GM23248 (cell line): ENCODE measurements around the gene PDIA6. TPM values are rescaled to one million over a fixed set of nuclear protein-coding genes. Genes with fewer than 3 reads are reported as not detected.

Source experiments
- DNase-seq: peaks from one replicate; pipeline ENCODE4 v3.0.0-alpha.2; 2015
- H2AFZ ChIP-seq: fragments of 200-600 bp; sonication (generic); 2 replicates; pipeline ENCODE4 v1.6.1; 2016; ENCODE audit warnings: antibody characterized with exemption
- H3F3A ChIP-seq: fragments of 200-600 bp; sonication (generic); 2 replicates; pipeline ENCODE4 v1.6.1; 2016; ENCODE audit warnings: mild to moderate bottlenecking, antibody characterized with exemption, mixed run types; ENCODE audit not compliant: insufficient read depth
- H3K27ac ChIP-seq: fragments of 200-600 bp; sonication (generic); 2 replicates; pipeline ENCODE4 v1.5.1; 2016; ENCODE audit warnings: mild to moderate bottlenecking
- H3K27me3 ChIP-seq: fragments of 200-600 bp; sonication (generic); replicated peaks from 2 replicates; pipeline ENCODE4 v1.6.1; 2016; ENCODE audit warnings: mild to moderate bottlenecking; ENCODE audit not compliant: insufficient read depth
- H3K36me3 ChIP-seq: fragments of 200-600 bp; sonication (generic); 2 replicates; pipeline ENCODE4 v1.6.1; 2016; ENCODE audit warnings: low read depth, mild to moderate bottlenecking
- H3K4me1 ChIP-seq: fragments of 200-600 bp; sonication (generic); 2 replicates; pipeline ENCODE4 v1.6.1; 2016; ENCODE audit warnings: mild to moderate bottlenecking; ENCODE audit not compliant: insufficient read depth
- H3K4me2 ChIP-seq: fragments of 200-600 bp; sonication (generic); one replicate; pipeline ENCODE4 v1.6.1; 2016; ENCODE audit warnings: mild to moderate bottlenecking; ENCODE audit not compliant: unreplicated experiment
- H3K4me3 ChIP-seq: fragments of 200-600 bp; sonication (generic); 2 replicates; pipeline ENCODE4 v1.5.1; 2016; ENCODE audit warnings: mild to moderate bottlenecking
- H3K79me2 ChIP-seq: fragments of 200-600 bp; sonication (generic); 2 replicates; pipeline ENCODE4 v1.6.1; 2016; ENCODE audit warnings: mild to moderate bottlenecking; ENCODE audit not compliant: insufficient read depth
- H3K9ac ChIP-seq: fragments of 200-600 bp; sonication (generic); 2 replicates; pipeline ENCODE4 v1.6.1; 2016; ENCODE audit warnings: mild to moderate bottlenecking
- H3K9me2 ChIP-seq: fragments of 200-600 bp; sonication (generic); 2 replicates; pipeline ENCODE4 v1.6.1; 2016; ENCODE audit warnings: mixed run types, mild to moderate bottlenecking, moderate library complexity; ENCODE audit not compliant: insufficient read depth
- H3K9me3 ChIP-seq: fragments of 200-600 bp; sonication (generic); one replicate; pipeline ENCODE4 v1.6.1; 2017; ENCODE audit warnings: low read depth
- H4K20me1 ChIP-seq: fragments of 200-600 bp; sonication (generic); 2 replicates; pipeline ENCODE4 v1.6.0; 2016; ENCODE audit not compliant: insufficient read depth
- EZH2 ChIP-seq: fragments of 200-600 bp; sonication (generic); IDR thresholded peaks from 2 replicates; pipeline ENCODE4 v1.6.1; 2018; ENCODE audit warnings: antibody characterized with exemption, mild to moderate bottlenecking; ENCODE audit not compliant: insufficient read depth, poor library complexity, severe bottlenecking
- EZH2phosphoT487 ChIP-seq: fragments of 200-600 bp; sonication (generic); IDR thresholded peaks from 2 replicates; pipeline ENCODE4 v1.6.1; 2018; ENCODE audit warnings: antibody characterized with exemption, moderate library complexity, mild to moderate bottlenecking, low read depth; ENCODE audit not compliant: insufficient read depth
- WGBS, 2 experiments: methylation state at CpG; one replicate each; pipeline ENCODE4 v1.1.6; 2015 to 2017; ENCODE audit warnings: low lambda C conversion rate in 2 of 2, low coverage in 1 of 2; ENCODE audit errors: missing lambda C conversion rate in 2 of 2; 5-methylcytosine and 5-hydroxymethylcytosine counted together
- in situ Hi-C: fragments of 300-500 bp; cut with MboI; formaldehyde crosslinking; loops from 2 replicates; pipeline ENCODE4 v1.15.0; 2020
- polyA plus RNA-seq: library from polyadenylated mRNA; unstranded; fragments of >200 nt; fragmentation: Nextera tagmentation; extraction: Ambion mirVana; gene quantifications from 2 replicates; pipeline ENCODE4 v1.2.1, GENCODE V29; 2016
- total RNA-seq: library from RNA; depleted of rRNA; stranded (reverse); fragments of >200 nt; shearing (Covaris generic); gene quantifications from 2 replicates; pipeline ENCODE4 v1.2.3, GENCODE V29; 2014

The PDIA6 gene
- total and polyA plus RNA-seq, 2 experiments from 2014 or later: 363 to 502 TPM

- Histone ChIP-seq H2AFZ (no peak overlapping the region), H3K4me2 (no peak overlapping the region), H3K9ac (no peak overlapping the region), H3K79me2 (peaks cover 88% of the 10 kb centered on the region), H3K27ac (no peak overlapping the region), H3K4me3 (no peak overlapping the region), H3K9me3 (no peaks in the 10 kb centered on the region), H4K20me1 (no peaks in the 10 kb centered on the region; the same call in 1 of the 2 replicates), H3F3A (no peaks in the 10 kb centered on the region), H3K4me1 (no peaks in the 10 kb centered on the region), H3K36me3 (peaks cover 39% of the 10 kb centered on the region), H3K9me2 (no peaks in the 10 kb centered on the region), H3K27me3 (no peaks in the 10 kb centered on the region)
- no peak for TF ChIP-seq EZH2
- no peak for TF ChIP-seq EZH2phosphoT487
- in situ Hi-C loops: no loop called here
- no peak for DNase-seq
- WGBS, 2 experiments: 97 to 98% methylated on average over 4 of the region's 4 CpGs
Observed at GRCh38 chr2:10800163-10800562, 12.4 kb downstream of the PDIA6 start.

GRCh38 chr2:10798783-10799182 lies 13.8 kb downstream of the PDIA6 start:
- WGBS, 2 experiments: 80 to 81% methylated on average over 8 of the region's 8 CpGs
- Histone ChIP-seq H2AFZ (no peak overlapping the region), H3K9me2 (no peaks in the 10 kb centered on the region), H3K9ac (no peak overlapping the region), H4K20me1 (no peaks in the 10 kb centered on the region; the same call in 1 of the 2 replicates), H3K9me3 (no peaks in the 10 kb centered on the region), H3F3A (no peaks in the 10 kb centered on the region), H3K4me1 (no peaks in the 10 kb centered on the region), H3K36me3 (peaks cover 44% of the 10 kb centered on the region), H3K79me2 (peaks cover 94% of the 10 kb centered on the region), H3K27me3 (no peaks in the 10 kb centered on the region), H3K4me2 (no peak overlapping the region), H3K27ac (no peak overlapping the region), H3K4me3 (no peak overlapping the region)
- in situ Hi-C loops: no loop called here
- no peak for DNase-seq
- TF ChIP-seq EZH2: no peak
- TF ChIP-seq EZH2phosphoT487: no peak

DNA sequence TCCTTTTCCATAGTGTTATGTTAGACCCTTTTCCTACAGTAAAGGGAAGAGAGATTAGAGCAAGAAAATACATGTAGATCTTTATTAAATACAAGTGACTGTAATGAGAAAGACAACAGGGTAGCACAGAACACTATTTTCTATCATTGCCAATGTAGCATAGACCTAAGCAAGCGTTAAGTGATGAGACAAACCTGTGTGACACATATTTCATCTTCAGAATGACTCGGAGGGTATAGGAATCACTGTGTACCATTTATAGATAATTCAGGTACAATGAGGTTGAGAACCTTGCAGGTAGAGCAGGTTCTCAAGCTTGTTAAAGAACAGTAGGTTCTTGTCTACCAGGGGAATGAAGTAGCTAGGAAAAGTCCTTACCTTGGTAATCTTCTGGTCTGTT lies 15.9 kb downstream of the PDIA6 start:
- H3K9me3 ChIP-seq: no peaks in the 10 kb centered on the region
- no peaks in the 10 kb centered on the region for H3K4me1 ChIP-seq
- H3K79me2 ChIP-seq: peaks cover 92% of the 10 kb centered on the region
- no peaks in the 10 kb centered on the region for H3F3A ChIP-seq
- H3K36me3 ChIP-seq: peaks cover 48% of the 10 kb centered on the region
- H4K20me1 ChIP-seq: no peaks in the 10 kb centered on the region; the same call in 1 of the 2 replicates
- in situ Hi-C loops: no loop called here
- H3K27ac ChIP-seq: no peak overlapping the region
- TF ChIP-seq EZH2 (no peak), EZH2phosphoT487 (no peak)
- no peaks in the 10 kb centered on the region for H3K9me2 ChIP-seq
- no peak overlapping the region for H3K4me2 ChIP-seq
- H2AFZ ChIP-seq: no peak overlapping the region
- WGBS, 2 experiments: 96% methylated on average over 2 of the region's 2 CpGs
- no peak for DNase-seq
- no peak overlapping the region for H3K4me3 ChIP-seq
- no peaks in the 10 kb centered on the region for H3K27me3 ChIP-seq
- no peak overlapping the region for H3K9ac ChIP-seq

DNA sequence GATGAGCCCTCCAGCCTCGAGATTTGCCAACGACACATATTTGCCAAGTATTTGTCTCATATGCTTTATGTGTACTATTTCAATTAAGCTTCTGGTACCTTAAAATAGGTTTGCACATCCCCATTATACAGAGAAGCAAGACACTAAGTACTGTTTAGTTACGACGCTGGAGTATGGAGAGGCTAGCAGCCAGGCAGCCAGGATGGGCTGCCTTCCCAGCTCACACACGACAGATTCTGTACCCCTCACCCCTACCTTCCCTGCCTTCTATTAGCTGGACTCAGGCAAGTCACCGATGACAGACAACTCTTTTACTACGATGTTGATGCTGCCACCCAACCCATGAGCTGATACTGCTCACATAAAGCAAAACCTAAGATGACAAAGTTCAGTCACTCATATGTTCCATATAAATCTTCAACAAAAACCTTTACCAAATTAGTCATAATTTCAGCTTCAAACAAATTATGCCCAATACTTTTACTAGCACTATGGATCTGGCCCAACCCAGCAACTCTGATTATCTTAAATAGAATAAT lies 17.0 kb downstream of the PDIA6 start:
- no peak overlapping the region for H3K4me2 ChIP-seq
- TF ChIP-seq EZH2 (no peak), EZH2phosphoT487 (no peak)
- in situ Hi-C loops: no loop called here
- WGBS, 2 experiments: 49 to 51% methylated on average over 7 of the region's 7 CpGs
- no peak overlapping the region for H3K27ac ChIP-seq
- no peak overlapping the region for H3K4me3 ChIP-seq
- H3K9ac ChIP-seq: no peak overlapping the region
- H3K4me1 ChIP-seq: no peaks in the 10 kb centered on the region
- no peaks in the 10 kb centered on the region for H3K27me3 ChIP-seq
- no peaks in the 10 kb centered on the region for H3K9me3 ChIP-seq
- peaks cover 81% of the 10 kb centered on the region for H3K79me2 ChIP-seq
- H4K20me1 ChIP-seq: no peaks in the 10 kb centered on the region; the same call in 1 of the 2 replicates
- DNase-seq: no peak
- no peaks in the 10 kb centered on the region for H3K9me2 ChIP-seq
- no peak overlapping the region for H2AFZ ChIP-seq
- H3F3A ChIP-seq: no peaks in the 10 kb centered on the region
- H3K36me3 ChIP-seq: peaks cover 40% of the 10 kb centered on the region
